ENCODE measurements around the gene VSIG10L.

Gene VSIG10L

DNA sequence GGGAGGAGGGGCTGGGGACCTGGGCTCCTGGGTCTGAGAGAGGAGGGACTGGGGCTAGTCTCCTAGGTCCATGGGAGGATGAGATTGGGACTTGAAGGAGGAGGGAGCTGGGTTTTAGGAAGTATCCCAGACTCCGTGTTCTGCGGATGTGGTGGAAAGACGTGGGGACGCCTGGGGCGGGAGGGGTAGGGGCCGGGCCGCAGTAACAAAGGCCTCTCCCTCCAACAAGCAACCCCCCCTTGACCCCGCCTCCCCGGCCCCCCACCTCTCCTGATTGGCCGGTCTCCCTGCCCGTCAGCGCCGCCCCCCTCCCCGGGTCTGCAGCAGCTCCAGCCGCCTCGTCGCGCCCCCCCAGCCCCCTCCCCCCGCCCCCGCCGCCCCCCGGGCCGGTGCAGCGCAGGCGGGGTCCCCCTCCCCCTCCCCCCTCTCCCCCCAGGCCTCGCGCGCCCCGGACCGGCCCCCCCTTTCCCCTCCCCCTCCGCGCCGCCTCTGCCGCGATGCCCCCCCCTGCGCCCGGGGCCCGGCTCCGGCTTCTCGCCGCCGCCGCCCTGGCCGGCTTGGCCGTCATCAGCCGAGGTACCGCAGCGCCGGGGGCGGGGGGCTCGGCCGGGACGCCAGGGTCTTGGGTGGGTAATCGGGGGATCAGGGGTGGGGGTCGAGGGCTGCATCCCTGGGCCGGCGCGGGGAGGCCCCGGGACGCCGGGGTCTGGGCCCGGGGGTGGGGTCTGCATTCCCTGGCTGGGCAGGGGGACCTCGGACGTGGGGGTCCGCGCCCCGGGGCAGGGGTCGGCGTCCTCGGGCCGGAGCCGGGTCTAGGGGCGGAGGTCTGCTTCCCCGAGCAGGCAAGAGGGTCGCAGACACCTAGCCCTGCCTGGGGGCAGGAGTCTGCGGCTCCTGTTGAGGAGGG is 30.3 kb downstream of the VSIG10L start, which contains the start of gene IGLON5:
TSS of gene IGLON5 (plus strand) at position 294 of the 907 bp plus-strand sequence. CDS start at position 498, 204 bp downstream.
- DNase-seq = no peak

DNA sequence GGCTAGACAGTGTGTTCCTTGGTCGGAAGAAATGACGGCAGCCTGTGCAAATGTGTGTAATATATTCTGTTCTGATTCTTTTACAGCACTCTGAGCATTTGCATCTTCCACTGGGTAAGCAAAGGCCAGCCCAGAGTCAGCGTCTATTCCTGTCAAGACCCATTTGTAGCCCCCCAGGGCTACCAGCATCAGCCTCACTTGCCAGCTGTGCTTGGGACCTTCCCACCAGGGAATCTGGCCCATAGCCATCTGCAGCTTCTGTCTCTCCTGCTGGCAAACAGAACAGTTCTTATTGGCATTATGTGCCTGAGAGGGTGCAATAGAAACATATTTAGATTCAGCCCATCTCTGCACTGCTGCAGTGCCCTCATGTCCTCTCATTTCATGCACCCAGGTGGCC is 36.5 kb downstream of the VSIG10L start:
- no peak for DNase-seq

DNA sequence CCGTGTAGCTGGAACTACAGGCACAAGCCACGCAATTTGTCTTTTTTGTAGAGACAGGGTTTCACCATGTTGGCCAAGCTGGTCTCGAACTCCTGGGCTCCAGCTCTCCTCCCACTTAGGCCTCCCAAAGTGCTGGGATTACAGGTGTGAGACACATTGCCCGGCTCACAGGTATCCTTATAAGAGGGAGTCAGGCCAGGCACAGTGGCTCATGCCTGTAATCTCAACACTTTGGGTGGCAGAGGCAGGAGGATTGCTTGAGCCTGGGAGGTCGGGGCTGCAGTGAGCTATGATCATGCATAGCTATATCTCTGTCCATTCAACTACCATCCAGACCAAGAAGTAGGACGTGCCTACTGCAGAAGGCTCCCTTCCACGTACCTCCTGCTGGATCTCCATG is 40.7 kb downstream of the VSIG10L start:
- DNase-seq = no peak

DNA sequence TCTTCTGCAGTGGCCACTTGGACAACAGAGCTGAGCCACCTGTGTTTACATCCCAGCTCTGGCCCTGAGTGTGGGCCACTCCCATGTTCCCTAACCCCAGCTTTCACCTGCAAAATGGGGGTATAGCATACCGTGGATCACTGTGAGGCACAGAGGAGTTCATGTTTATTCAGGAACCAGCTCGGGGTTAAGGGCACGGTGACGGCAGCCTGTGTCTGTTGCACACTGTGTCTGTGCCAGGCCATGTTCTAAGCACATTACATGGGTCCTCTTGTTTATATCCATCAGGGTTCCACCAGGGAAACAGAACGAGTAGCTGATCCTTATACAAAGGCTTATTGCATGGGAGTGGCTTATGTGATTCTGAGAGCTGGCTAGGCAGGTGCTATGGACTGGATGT is 44.5 kb downstream of the VSIG10L start:
- DNase-seq = no peak

DNA sequence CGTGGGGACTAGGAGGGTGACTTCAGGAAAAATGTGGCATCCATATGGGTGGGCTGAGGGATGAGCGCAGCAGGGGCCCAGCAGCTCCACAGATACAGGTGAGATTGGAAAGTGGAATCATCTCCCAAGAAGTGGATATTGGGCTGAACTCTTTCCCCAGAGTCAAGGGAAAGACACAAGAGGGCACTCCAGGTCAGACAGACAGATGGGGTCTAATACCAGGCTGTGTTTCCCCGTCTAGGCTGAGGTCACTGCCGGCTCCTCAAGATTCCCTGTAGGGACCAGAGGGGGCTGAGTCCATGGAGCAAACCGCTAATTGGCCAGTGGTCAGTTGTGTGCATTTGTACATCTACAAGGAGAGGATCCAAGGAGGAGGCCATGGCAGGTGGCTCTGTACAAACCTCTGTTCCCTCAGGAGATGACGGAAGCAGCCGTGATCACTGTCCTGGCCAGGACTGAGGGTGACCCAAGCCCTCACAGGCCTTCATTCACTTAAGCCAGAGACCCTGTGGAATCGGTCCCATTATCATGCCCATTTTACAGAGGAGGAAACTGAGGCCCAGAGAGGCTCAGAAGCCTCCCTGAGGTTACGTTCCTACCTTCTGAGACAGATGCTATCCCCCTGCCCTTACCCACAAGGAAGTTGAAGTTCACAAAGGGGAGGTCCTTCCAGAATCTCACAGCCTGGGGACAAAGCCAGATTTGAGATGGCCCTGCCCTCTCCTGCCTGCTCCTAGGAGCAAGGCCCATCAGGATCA is 45.4 kb downstream of the VSIG10L start:
- DNase-seq = no peak

DNA sequence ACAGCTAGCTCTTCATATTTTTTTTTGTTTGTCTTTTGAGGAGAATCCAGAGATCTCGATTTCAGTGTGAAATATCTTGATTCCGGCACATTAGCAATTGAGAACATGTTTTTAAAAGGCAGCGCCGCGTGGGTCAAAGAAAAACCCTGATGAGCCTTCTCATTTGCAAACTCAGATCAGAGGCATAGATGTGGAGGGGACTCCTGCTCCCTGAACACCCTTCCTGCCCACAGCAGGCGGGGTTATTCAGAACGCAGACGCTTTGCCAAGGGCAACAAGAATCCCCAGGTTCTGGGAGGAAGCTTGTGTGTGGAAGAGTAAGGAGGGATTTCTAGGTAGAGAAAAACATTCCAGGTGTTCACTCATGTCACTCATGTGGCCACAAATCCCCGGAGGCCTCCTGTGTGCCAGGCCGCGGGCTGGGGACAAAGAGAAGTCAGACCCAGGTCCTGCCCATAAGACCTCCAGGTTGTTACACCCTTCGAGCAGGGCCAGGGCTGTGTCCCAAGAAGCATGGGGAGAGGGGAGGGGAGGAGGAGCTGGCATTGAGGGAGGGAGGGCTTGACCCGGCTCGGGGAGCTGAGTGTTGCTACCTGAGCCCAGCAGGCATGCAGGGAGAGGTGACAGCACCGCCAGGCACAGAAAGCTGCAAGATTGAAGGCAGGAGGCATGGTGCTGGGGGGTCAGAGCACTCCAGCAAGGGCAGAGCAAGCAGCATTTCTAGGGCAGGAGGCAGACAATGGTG is 46.4 kb downstream of the VSIG10L start:
- no peak for DNase-seq

DNA sequence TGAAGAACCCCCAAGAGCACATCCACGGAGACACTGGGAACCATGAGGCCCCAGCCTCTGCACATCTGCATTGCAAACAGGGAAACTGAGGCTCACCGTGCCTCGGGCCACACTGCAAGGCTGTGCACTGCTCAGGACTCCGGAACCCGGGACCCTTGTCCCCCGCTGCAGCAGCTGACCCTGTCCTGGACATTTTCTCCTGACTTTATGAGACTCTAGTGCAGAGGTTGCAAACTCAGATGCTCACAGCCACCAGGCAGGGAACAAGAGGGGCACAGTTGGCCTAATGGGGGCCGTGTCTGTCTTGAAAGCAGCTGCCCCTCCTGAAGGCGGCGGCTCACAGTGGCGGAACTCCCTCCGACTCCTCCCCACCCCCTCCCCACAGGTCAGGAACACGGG is 47.0 kb downstream of the VSIG10L start:
- no peak for DNase-seq

DNA sequence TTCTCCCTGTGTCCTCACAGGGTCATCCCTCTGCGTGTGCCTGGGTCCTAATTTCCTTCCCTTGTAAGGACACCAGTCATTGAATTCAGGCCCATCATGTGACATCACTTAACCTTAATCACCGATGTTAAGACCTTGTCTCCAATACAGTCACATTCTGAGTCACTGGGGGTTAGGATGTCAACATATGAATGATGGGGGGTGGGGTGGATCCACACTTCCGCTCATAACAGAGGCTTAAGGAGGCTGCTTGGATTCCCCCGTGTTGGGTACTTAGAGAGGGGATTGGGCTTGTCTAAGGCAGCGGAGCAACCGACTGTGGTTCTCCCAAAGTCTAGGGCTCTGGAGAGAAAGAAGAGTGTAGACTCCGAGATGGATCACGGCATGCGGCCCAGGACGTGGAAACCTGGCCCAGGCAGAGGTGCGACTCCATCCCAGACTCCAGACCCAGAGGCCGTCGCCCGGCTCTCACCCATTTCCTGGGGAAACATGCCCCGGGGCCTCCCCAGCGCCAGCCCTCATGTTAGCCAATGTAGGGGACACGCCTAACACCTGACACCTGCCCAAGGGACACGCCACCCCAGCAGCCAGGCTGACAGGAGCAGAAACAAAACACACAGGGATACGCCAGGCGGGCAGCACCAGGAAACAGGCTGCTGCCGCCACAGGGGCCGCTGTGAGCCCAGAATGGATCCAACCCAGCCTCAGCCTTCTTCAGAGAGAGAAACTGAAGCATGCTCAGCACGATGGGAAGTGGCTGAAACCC is 47.5 kb downstream of the VSIG10L start:
- no peak for DNase-seq

DNA sequence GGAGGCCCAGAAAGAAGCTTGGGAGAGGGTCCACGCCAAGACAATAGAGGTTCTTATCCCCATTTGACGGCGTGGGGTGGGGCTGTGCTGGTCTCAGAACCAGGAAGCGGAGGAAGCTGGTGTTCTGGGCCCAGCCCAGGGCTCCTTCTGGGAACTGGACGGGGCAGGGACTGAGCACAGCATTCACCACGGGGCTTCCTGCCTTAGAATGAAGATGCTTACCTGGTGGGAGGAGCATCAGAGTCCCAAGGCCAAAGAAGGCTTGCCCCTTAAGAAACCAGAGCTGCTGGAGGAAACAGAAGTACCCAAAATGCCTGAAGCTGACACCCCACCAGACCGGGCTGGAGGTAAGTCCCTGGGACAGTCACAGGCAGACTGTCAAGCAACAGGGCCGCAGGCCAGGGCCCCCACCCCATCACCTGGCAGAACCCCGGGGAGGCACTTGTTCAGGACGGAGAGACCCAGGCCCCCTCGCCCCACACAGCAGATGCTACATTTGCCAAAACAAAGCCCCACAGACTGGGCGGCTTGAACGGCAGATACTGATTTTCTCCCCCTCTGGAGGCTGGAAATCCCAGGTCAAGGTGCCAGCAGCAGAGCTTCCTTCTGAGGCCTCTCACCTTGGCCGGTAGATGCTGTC is 48.2 kb downstream of the VSIG10L start:
- no peak for DNase-seq

DNA sequence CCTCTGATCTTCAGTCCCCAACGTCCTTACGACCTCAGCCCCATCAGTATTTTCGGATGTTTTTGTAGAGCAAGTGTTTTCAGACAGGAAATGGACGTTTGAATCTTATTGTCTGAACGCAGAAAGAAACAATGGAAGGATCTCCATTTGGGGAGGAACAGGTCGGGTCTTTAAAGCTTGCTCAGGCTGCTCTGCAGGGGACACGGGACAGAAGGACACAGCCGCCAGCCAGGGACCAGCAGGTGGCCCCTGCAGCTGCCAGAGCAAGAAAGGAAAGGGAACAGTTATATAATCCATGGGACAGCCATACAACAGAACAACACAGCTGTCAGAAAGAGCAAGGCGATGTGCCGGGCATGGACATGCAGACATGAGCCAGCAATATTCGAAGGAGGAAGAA is 49.0 kb downstream of the VSIG10L start:
- DNase-seq = no peak

DNA sequence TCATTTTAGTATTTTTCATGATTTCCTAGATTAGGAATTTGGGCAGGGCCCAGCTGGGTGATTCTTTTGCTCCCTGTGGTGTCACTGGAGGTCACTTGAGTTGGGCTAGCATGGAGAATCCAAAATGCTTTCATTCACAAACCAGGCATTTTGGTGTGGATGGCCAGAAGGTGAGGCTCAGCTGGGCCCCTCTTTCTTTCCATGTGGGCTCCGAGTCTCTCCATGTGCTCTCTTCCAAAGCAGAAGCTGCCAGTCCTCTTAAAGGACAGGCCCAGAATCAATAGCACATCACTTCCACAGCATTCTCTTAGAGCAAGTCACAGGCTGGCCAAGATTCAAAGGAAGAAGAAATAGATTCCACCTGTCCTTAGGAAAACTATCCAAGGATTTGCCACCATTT is 52.3 kb downstream of the VSIG10L start:
- DNase-seq = no peak

DNA sequence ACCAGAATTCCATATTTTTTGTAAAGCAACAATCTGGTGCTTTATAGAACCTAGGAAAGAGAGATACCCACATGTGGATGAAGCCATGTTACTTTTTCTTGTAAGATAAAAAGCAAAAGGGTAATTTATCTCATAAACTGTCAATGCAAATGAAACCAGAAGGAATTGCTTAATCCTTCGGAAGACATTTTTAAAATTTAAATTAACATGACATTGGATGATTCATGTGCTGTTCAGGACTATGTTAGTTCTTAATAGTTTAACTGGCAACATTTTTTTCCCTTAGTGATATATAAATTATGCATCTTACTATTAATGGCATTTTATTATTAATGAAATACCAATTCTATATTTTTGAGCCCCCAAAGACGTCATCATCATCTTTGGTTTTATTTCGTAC is 56.3 kb downstream of the VSIG10L start:
- no peak for DNase-seq

DNA sequence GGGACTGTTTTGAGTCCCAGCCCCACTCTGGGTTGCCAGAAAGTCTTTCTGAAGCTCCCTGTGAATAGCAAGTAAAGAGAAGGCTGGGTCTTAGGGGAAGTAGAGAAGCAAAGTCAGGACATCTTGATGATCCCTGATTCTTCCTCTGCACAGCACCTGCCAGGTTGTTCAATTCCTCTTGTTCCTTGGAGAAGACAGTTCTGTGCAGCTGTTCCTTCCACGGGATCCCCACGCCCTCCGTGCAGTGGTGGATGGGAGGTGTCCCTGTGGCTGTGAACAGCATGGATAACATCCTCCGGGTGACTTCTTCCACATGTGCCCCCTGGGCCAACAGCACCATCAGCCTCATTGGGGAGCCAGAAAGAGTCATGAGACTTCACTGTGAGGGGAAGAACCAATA is 59.6 kb downstream of the VSIG10L start:
- no peak for DNase-seq

Measured in CD4-positive, alpha-beta T cell treated with Interleukin-21 for 1 hour (primary cell).